HG02885 (cell line): ENCODE results near the gene SYNGR4.

ENCODE experiments used
- ATAC-seq: cut with Tn5 transposase; IDR thresholded peaks from one replicate; pipeline ENCODE4 v1.9.1; 2021; ENCODE audit warnings: mild to moderate bottlenecking; ENCODE audit not compliant: unreplicated experiment, poor library complexity

The SYNGR4 gene

DNA sequence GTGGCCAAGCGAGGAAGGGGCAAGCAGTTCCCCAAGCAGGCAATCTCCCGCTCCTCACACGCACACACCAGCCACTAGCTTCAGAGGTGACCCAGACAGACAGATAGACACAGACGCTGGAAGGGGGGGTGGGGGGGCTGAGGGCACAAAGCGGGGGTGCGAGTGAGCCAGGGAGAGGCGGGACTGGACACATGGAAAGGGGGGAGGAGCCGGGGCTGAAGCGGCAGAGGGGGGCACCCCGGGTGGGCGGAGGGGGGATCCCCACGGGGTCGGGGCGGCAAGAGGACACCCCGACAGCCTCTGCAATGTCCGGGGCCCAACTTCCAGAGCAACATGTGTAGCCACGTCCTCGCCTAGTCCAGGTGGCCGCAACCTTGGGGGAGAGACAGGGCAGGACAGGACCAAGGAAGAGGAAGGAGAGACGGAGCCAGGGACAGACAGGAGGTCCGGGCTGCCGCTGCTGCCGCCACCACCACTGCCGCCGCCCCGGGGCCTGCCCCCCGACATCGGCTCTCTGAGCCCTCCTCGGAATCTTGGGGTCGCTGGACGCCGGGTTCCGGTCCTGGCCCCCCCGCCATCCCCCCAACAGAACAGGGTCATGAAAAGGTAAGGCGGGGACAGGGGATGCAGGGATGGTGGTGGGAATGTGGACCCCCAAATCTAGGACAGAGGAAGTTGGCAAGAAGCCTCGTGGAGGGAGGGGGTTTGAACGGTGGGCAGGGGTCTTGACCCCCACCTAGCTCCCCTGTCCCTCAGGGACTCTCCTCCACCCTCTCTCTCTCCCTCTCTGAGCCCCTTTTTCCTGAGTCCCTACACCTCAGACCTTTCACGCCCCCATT lies 30.4 kb downstream of the SYNGR4 start:
- no peak for ATAC-seq

DNA sequence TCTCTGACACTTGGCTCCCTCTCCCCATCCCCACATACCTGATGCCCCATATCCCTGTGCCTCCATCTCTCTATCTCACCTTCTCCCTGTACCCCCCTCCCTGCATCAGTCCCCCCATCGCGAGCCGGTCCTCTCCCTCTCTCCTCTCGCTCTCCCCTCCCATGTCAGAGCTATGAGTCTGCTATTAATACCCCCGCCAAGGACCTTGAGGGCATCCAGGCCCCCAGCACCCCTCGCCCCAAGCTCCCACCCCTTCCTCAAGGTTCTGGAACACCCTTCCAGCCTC lies 30.9 kb downstream of the SYNGR4 start:
- ATAC-seq = no peak

DNA sequence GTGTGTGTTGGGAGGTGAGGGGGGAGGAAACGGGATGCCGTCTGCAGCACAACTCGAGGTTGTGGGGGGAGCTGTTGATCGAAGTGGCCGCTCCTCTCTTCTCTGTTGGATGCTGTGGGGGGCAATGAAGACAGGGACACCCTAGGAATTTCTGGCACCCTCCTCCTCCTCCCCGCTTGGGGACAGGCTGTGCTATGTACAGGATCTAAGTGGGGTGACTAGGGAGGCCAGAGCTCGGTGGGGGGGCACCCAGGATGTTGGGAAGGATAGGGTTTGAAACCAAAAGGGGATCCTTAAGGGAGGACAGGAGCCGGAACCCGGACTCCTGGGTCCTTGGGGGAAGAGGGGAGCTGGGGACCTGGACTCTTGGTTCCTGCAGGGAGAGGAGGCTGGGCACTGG lies 31.3 kb downstream of the SYNGR4 start:
- no peak for ATAC-seq

DNA sequence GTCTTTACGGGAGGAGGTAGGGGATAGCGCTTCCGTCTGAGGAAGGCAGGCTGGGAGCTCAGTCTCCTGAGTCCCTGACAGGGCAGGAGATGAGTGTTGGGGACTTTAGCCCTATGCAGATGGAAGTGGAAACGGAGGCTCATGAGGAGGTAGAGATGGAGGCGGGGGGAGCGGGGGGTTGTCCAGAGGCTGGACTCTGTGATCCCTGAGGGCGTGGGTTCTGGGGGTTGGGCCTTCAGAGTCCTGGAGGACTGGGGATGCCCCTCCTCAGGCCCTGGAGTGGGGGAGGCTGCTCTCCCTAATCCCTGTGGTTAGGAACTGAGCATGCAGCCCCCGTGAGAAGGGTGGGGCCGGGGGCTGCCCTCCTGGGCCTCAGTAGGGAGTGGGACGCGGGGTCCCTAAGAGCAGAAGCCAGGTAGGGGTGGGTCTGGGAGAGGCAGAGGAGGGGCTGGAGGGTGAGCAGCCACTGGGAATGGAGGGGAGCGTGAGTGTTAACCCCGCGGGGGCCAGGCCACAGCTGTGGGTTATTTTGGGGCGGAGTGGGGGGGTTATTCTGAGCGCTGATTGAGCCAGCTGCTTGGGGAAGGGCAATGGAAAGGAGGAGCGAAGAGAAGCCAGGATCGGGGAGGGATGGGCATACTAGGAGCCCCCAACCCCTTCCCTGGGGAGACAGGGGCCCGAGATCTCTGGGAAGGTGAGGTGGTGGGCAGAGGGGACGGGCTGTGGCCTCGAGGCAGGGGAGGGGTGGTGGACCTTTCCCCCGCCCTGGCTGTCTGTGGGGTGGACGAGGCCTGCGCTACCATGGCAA lies 32.1 kb downstream of the SYNGR4 start:
- ATAC-seq = no peak

DNA sequence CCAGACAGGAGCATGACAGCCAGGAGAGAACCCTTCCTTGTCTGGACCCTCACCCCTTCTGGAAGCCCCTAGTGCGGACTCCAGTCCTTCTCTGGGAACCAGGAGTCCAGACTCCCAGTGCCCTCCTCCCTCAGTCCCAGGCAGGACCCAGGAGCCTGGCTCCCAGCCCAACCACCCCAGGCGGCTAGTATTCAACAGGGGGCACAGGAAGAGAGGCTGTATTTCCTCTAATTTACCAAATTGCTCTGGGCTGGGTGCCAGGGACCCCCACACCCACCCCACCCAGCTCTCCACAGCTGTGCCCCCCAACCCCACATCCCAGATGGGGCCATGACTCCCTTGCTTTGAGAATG lies 32.6 kb downstream of the SYNGR4 start:
- ATAC-seq = no peak

DNA sequence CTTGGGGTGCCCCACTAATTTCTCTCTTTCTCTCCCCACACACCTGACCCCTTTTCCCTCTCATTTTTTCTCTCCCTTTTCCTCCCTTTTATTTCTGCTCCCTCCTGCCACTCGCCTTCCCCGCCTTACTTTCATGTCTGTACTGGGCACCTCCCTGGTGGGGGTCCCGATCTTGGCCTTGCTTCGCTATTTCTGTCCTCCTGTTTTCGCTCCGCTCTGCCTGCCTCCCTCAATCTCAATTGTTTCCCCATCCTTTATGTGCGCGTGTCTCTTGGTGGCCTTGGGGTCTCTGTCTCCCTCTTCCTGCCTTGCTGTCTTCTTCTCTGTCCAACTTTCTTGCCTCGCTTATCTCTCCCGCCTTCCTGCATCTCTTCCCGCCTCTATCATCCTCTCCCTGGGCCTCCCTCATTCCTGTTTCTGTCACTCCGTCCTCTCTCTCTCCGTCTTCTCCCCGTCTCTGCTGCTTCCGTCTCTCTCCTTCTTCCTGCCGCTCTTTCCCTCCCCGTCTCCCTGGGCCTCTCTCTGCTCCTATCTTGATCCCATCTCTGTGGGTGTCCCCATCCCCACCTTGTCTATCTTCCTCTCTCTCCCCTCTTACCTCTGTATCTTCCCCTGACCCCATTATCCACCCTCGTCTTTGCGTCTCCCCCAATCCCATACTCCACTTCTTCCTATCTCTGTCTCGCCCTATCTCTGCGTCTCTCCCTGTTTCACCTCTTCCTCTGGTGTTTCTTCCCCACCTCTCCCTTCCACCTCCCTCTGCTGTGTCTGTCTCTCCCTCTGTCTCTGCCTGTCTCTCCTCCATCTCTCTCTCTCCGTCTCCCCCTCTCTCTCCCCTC lies 33.3 kb downstream of the SYNGR4 start:
- ATAC-seq = no peak

DNA sequence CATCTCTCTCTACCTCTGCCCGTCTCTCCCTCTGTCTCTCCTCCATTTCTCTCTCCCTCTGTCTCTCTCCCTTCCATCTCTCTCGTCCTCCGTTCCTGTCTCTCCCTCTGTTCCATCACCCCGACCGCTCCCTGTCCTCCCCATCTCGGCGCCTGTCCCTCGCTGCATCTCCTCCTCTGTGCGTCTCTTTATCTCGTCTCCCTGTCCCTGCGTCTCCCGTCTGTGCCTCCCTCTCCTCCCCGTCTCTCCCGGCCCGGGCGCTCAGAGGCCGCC lies 33.9 kb downstream of the SYNGR4 start:
- ATAC-seq = no peak

DNA sequence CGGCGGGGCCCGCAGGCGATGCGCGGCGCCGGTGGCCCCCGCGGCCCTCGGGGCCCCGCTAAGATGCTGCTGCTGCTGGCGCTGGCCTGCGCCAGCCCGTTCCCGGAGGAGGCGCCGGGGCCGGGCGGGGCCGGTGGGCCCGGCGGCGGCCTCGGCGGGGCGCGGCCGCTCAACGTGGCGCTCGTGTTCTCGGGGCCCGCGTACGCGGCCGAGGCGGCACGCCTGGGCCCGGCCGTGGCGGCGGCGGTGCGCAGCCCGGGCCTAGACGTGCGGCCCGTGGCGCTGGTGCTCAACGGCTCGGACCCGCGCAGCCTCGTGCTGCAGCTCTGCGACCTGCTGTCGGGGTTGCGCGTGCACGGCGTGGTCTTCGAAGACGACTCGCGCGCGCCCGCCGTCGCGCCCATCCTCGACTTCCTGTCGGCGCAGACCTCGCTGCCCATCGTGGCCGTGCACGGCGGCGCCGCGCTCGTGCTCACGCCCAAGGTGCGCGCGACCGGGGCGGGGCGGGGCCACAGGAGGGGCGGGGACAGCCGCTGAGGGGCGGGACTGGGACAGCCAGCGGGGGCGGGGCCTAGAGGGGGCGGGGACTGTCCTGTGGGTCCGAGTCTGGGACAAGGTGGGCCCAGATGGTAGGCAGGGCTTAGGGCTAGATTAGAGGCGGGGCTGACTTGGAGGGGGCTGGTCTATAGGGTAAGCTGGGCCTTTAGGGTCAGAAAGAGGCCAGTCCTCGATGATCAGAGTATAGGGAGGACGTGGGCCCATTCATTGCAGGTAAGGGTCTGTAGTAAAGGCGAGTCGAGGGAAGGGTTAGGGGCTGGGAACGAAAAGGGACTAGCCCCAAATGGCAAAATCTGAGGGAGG lies 34.4 kb downstream of the SYNGR4 start:
- peak; percentile 61 for ATAC-seq

DNA sequence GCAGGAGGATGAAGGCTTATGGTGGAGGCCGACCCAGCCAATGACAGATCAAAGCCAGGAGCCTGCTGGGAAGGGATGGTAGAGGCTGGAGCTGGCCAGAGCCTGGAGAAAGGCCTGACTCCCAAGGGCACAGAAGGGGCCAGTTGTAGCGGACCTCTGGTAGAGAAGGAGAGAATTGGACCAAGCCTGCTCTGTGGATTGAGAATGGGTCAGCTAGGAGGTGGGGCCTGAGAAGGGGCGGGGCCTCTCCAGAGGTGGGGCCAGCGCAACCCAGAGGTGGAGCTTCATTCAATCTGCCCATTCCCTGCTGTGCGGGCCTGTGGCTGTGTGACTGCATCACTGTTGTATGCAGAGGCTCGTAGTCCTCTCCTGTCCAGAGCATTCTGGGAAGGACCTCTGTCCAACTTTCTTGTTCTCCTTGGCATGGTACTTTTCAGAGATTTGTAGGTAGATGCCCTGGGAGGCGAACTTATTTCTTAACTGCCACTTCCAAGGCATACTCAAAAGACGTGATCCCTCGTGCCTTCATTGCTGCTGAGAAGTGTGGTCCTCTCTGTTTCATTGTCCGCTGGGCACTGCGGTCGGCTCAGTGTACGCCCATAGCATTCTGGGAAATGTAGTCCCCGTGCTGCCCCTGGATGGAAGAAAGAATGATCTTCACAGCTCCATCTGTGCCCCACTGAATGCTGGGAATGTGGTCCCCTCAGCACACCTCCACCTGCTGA lies 36.0 kb downstream of the SYNGR4 start:
- ATAC-seq = no peak

DNA sequence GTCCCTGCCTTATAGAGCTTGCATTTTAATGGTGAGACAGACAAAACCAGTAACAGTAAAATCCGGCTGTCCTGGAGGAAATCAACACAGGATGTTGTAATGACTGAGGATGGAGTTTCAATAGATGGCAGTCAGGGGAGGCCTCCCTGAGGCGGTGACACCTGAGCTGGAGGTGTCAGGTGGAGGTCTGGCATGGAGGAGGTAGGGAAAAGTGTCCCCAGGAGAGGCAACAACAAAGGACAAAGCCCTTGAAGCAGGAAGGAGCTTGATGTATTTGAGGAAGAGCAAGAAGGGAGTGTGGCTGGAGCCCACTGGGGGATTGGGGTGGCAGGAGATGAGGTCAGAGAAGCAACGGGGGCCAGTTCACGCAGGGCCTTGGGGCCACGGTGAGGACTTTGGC lies 37.1 kb downstream of the SYNGR4 start:
- ATAC-seq = no peak

DNA sequence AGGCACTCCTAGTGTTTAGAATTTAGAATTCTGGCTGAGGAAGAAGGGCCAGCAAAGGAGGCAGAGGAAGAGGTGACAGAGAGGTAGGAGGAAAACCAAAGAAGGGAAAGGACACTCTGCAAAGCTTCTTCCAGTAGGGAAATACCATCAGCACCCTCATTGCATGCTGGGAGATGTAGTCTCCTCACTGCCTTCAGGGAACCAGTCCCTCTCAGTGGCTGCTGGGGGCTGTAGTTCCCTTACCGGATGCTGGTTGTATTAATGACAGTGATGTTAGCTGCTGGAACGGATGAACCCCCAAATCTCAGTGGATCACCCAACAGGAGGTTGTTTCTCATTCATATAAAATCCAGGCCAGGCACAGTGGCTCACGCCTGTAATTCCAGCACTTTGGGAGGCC lies 39.4 kb downstream of the SYNGR4 start:
- ATAC-seq = peak; percentile 67

DNA sequence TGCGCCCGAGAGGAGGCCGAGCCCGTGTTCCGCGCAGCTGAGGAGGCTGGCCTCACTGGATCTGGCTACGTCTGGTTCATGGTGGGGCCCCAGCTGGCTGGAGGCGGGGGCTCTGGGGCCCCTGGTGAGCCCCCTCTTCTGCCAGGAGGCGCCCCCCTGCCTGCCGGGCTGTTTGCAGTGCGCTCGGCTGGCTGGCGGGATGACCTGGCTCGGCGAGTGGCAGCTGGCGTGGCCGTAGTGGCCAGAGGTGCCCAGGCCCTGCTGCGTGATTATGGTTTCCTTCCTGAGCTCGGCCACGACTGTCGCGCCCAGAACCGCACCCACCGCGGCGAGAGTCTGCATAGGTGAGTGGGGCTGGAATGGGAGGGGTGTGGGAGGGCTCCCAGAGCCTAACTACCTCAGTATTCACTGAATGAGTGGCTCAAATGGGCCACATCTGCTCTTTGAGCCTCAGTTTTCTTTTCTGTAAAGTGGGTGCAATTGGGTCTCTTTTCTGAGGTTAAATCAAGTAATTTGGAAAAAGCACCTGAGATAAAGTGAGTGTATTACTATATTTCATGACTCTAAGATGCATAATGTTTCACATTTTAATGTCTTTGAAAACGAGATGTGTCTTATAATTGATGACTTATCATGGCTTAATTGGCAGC lies 41.0 kb downstream of the SYNGR4 start:
- no peak for ATAC-seq

DNA sequence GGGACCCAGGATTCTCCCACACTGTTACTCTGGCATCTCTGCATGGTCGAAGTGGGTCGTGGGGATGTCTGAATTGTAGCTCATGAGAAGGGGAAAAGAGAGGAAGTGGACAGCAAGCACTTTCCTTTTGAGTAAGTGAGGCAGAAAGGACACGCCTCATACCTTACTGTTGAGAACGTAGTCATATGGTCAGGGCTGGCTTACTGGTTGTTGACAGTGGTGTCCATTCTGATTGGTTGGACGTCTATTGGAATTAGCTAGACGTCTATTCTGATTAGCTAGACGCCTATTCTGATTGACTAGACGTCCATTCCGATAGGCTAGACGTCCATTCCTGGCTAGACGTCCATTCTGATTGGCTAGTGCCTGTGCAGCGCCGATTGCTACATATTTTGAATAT lies 41.7 kb downstream of the SYNGR4 start:
- no peak for ATAC-seq

DNA sequence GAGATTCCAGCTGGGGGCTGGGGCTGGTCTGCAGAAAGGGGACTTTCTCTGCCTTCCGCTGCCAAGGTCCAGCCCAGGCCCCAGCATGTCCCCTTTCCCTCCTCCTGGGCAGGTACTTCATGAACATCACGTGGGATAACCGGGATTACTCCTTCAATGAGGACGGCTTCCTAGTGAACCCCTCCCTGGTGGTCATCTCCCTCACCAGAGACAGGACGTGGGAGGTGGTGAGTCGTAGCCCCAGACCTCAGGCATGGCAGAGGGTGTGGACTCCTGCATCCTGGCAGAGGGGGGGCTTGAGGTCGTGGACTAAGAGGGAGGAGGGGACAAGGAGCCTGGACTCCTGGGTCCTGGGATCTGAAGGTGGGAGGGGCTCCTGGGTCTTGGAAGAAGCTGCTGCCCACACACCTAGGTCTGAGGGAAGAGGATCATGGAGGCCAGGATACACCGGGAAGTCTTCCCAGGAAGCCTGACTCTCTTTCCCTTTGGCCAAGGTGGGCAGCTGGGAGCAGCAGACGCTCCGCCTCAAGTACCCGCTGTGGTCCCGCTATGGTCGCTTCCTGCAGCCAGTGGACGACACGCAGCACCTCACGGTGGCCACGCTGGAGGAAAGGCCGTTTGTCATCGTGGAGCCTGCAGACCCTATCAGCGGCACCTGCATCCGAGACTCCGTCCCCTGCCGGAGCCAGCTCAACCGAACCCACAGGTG lies 49.9 kb downstream of the SYNGR4 start:
- ATAC-seq = no peak

DNA sequence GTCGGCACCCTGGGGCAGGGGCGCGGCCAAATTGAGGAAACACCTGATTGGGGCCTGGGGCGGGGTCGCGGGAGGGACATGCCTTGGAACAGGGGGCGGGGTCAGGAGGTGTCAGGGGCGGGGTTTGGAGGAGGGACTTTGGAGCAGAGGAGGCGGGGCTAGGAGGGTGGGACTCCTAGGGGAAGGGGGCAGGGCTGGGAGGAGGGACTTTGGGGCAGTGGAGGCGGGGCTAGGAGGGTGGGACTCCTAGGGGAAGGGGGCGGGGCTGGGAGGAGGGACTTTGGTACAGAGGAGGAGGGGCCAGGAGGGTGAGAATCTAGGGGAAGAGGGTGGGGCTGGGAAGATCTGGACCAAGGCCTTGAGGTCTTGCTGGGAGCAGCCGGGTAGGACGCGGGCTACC lies 51.2 kb downstream of the SYNGR4 start:
- no peak for ATAC-seq

DNA sequence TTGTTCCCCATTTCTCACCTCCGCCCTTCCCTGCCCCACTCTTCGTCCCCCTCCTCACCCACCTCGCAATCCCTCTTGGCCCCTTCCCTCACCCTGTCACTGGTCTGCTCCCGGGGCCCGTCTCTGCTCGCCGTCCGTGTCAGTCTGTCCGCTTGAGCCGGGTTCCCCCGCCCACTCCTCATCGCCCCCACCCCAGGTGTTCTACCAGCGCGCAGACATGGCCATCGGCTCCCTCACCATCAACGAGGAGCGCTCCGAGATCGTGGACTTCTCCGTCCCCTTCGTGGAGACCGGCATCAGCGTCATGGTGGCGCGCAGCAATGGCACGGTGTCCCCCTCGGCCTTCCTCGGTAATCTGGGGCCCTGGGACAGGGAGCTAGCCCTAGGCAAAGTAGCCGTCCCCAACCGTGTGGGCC lies 51.6 kb downstream of the SYNGR4 start:
- no peak for ATAC-seq

DNA sequence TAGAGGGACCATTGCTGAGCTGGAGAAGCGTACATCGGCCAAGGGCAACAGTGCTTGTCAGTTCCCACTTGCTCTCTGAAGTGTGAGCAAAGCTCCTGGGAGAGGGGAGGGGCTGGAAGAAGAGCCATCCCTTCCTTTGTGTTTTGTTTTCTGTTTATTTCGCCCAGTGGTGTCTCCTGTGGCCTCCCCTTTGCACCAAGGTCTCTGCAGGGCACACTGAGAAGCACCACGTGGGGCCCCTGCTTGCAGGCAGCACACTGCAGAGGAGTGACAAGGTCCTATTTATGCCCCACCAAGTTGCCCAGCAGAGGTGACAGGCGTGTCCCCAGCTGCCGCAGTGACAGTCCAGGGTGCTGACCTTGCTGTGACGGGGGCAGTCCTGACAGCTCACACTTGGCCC lies 53.3 kb downstream of the SYNGR4 start:
- ATAC-seq = no peak

DNA sequence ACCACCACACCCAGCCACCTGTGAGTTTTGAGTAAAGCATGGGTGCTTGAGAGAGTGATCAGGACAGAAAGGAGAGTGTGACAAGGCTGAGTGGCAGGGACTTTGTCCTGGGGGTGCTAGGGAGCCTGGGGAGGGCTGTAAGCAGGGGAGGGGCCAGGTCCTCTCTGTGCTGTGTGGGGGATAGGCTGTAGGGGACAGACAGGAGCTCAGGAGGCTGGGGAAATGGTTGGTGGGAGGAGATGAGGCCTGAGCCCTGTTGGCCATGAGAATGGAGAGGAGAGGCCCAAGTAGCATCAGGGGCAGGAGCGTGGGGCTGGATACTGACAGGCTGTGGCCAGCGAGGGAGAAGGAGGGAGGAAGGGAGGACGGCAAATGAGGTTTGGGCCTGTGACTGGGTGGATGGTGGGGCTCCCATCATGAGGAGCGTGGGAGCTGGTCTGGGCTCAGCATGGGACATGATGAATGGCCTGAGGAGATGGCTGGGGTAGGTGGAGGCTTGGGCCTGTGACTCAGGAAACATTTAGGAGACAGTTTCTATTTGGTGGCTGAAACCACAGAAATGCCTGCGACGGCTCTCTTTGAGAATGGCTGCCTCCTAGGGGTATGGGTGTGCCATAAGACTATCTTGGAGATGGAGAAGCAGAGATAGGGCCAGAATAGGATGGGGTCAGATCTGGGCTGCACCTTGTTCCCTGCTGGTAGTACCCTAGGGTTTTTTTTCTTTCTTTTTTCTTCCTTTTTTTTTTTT lies 54.3 kb downstream of the SYNGR4 start:
- ATAC-seq = no peak
